GM21825 (cell line): ENCODE results near the gene PSMB2.
"Not testable (repeated sequence)": the region's sequence is repeated elsewhere in the genome, so short reads cannot be mapped to it uniquely, and the experiment has no call there.

Source experiments
- ATAC-seq: cut with Tn5 transposase; IDR thresholded peaks from one replicate; pipeline ENCODE4 v1.9.1; 2021; ENCODE audit warnings: mild to moderate bottlenecking, moderate library complexity; ENCODE audit not compliant: unreplicated experiment

Gene PSMB2

GRCh38 chr1:35641233-35641866 is at the start of gene PSMB2:
Gene PSMB2 (minus strand): TSS chr1:35641526. CDS start chr1:35641432, 94 bp downstream.
- ATAC-seq = peak; percentile 78

GRCh38 chr1:35691080-35691479 is 49.8 kb upstream of the PSMB2 start:
- ATAC-seq = no peak

- ATAC-seq = not testable (repeated sequence)
Measured at GRCh38 chr1:35690103-35690502, 48.8 kb upstream of the PSMB2 start.

GRCh38 chr1:35688161-35688560 is 46.8 kb upstream of the PSMB2 start:
- no peak for ATAC-seq

- no peak for ATAC-seq
Measured at GRCh38 chr1:35683012-35683411, 41.7 kb upstream of the PSMB2 start.

GRCh38 chr1:35680271-35680670 is 38.9 kb upstream of the PSMB2 start:
- no peak for ATAC-seq

GRCh38 chr1:35675773-35676172 is 34.4 kb upstream of the PSMB2 start:
- ATAC-seq = no peak

GRCh38 chr1:35674111-35674510 is 32.8 kb upstream of the PSMB2 start:
- ATAC-seq = no peak

- ATAC-seq = no peak
Measured at GRCh38 chr1:35672116-35672515, 30.8 kb upstream of the PSMB2 start.

- ATAC-seq = no peak
Measured at GRCh38 chr1:35668506-35668905, 27.2 kb upstream of the PSMB2 start.

- no peak for ATAC-seq
Measured at GRCh38 chr1:35666916-35667315, 25.6 kb upstream of the PSMB2 start.

GRCh38 chr1:35666216-35666615 is 24.9 kb upstream of the PSMB2 start:
- no peak for ATAC-seq

GRCh38 chr1:35663434-35663833 is 22.1 kb upstream of the PSMB2 start:
- no peak for ATAC-seq

- ATAC-seq = no peak
Measured at GRCh38 chr1:35661474-35661795, 20.1 kb upstream of the PSMB2 start.

- no peak for ATAC-seq
Measured at GRCh38 chr1:35660581-35661473, 19.5 kb upstream of the PSMB2 start.

- ATAC-seq = no peak
Measured at GRCh38 chr1:35659589-35659988, 18.3 kb upstream of the PSMB2 start.

- no peak for ATAC-seq
Measured at GRCh38 chr1:35657851-35658250, 16.5 kb upstream of the PSMB2 start.

GRCh38 chr1:35656863-35657232 is 15.5 kb upstream of the PSMB2 start:
- no peak for ATAC-seq

- ATAC-seq = no peak
Measured at GRCh38 chr1:35656148-35656862, 15.0 kb upstream of the PSMB2 start.

GRCh38 chr1:35655196-35655595 is 13.9 kb upstream of the PSMB2 start:
- ATAC-seq = no peak

- ATAC-seq = no peak
Measured at GRCh38 chr1:35650416-35650815, 9.1 kb upstream of the PSMB2 start.

- no peak for ATAC-seq
Measured at GRCh38 chr1:35646043-35646442, 4.7 kb upstream of the PSMB2 start.
